NT2/D1 (cell line): ENCODE measurements around the gene WNT9B.

Experiments
- DNase-seq: peaks from one replicate; pipeline ENCODE4 v3.0.0-alpha.2; 2011; ENCODE audit warnings: low read depth, low spot score
- H3K27me3 ChIP-seq: 2 replicates; pipeline ENCODE4 v1.6.0; 2011; ENCODE audit warnings: mild to moderate bottlenecking; ENCODE audit not compliant: insufficient read length, insufficient read depth
- H3K36me3 ChIP-seq: 2 replicates; pipeline ENCODE4 v1.6.1; 2011; ENCODE audit warnings: mild to moderate bottlenecking, low read length, mixed read lengths; ENCODE audit not compliant: insufficient read depth, insufficient read length
- H3K4me1 ChIP-seq: 2 replicates; pipeline ENCODE4 v1.5.1; 2011; ENCODE audit not compliant: insufficient read depth, insufficient read length
- H3K4me3 ChIP-seq: 2 replicates; pipeline ENCODE4 v1.5.1; 2011; ENCODE audit warnings: low read depth; ENCODE audit not compliant: insufficient read length
- H3K9ac ChIP-seq: 2 replicates; pipeline ENCODE4 v1.6.0; 2011; ENCODE audit warnings: low read depth; ENCODE audit not compliant: insufficient read length
- H3K9me3 ChIP-seq: 2 replicates; pipeline ENCODE4 v1.5.1; 2011; ENCODE audit warnings: mild to moderate bottlenecking, low read length; ENCODE audit not compliant: insufficient read depth
- SUZ12 ChIP-seq: IDR thresholded peaks from 2 replicates; pipeline ENCODE4 v1.6.1; 2011; ENCODE audit not compliant: insufficient read length, insufficient read depth; ENCODE audit errors: extremely low read depth
- YY1 ChIP-seq: IDR thresholded peaks from 2 replicates; pipeline ENCODE4 v1.6.1; 2011; ENCODE audit not compliant: insufficient read length, insufficient read depth
- ZNF274 ChIP-seq: IDR thresholded peaks from 2 replicates; pipeline ENCODE4 v1.6.1; 2011; ENCODE audit warnings: mild to moderate bottlenecking, low read depth, low read length

WNT9B gene

DNA sequence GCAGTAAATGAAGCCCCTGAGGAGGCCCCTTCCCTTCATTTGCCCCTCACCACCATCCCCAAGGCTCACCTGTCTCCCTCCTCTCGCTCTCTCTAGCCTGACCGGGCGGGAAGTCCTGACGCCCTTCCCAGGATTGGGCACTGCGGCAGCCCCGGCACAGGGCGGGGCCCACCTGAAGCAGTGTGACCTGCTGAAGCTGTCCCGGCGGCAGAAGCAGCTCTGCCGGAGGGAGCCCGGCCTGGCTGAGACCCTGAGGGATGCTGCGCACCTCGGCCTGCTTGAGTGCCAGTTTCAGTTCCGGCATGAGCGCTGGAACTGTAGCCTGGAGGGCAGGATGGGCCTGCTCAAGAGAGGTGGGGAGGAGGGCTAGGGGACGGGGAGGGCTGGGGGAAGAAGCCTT lies 21.0 kb downstream of the WNT9B start:
- DNase-seq: no peak
- no peak overlapping the region for H3K4me3 ChIP-seq
- no peak for TF ChIP-seq ZNF274
- no peak for TF ChIP-seq SUZ12
- TF ChIP-seq YY1: no peak
- no peak overlapping the region for H3K9ac ChIP-seq
- H3K36me3 ChIP-seq: no peaks in the 10 kb centered on the region
- no peaks in the 10 kb centered on the region for H3K4me1 ChIP-seq
- peaks cover 3% of the 10 kb centered on the region for H3K27me3 ChIP-seq
- no peaks in the 10 kb centered on the region for H3K9me3 ChIP-seq

DNA sequence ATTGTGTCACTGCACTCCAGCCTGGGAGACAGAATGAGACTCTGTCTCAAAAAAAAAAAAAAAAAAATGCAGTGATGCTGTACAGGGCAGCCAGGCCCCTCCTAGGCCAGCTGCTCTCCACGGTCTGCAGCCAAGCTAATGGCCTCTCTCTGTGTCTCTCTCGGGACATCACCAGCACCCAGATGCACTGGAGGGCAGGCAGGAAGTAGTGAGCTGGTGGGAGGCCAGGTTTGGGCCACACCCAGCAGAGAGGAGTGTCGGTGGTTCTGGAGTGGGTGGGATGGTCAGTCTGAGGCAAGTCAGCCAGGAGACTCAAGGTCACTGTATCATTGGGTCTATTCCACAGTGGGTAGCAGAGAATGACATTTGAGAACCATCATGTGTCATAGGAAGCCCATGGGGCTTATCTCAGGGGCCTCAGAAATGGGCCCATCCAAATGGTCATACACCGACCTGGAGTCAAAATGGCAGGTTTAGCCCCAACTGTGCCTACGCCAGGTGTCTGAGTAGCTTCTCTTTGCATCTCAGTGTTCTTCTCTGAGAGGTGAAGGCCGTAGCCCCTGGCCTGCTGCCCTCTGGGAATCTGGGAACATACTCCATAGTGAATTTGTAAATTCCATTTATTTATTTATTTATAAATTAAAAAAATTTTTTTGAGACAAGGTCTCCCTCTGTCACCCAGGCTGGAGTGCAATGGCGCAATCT lies 22.7 kb downstream of the WNT9B start:
- no peaks in the 10 kb centered on the region for H3K9me3 ChIP-seq
- no peaks in the 10 kb centered on the region for H3K36me3 ChIP-seq
- no peak for DNase-seq
- no peak overlapping the region for H3K4me3 ChIP-seq
- no peak overlapping the region for H3K9ac ChIP-seq
- H3K27me3 ChIP-seq: peaks cover 3% of the 10 kb centered on the region
- TF ChIP-seq YY1 (no peak), SUZ12 (no peak), ZNF274 (no peak)
- H3K4me1 ChIP-seq: no peaks in the 10 kb centered on the region

GRCh38 chr17:46874906-46875305 lies 23.5 kb downstream of the WNT9B start:
- Histone ChIP-seq H3K36me3 (no peaks in the 10 kb centered on the region), H3K4me1 (no peaks in the 10 kb centered on the region), H3K27me3 (peaks cover 3% of the 10 kb centered on the region), H3K9ac (no peak overlapping the region), H3K9me3 (no peaks in the 10 kb centered on the region), H3K4me3 (no peak overlapping the region)
- DNase-seq: no peak
- TF ChIP-seq YY1 (no peak), ZNF274 (no peak), SUZ12 (no peak)

DNA sequence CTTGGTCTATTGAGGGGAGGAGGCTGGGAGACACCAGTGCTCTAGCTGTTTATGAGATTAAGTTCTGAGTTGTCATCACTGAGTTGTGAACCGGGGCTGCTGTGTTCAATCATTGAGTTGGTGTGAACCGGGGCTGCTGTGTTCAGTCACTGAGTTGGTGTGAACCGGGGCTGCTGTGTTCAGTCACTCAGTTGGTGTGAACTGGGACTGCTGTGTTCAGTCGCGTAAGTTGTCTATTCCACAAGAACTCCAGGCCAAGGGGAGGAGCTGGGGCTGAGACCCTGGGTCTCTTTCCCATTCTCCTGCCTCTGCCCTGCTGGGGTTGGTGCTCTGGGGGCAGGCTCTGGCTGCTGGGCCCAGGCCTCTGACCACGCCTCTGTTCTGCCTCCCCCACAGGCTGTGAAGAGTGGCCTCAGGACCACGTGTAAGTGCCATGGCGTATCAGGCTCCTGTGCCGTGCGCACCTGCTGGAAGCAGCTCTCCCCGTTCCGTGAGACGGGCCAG lies 24.5 kb downstream of the WNT9B start:
- no peak for DNase-seq
- H3K27me3 ChIP-seq: peaks cover 3% of the 10 kb centered on the region
- TF ChIP-seq ZNF274 (no peak), YY1 (no peak), SUZ12 (no peak)
- no peak overlapping the region for H3K9ac ChIP-seq
- H3K4me1 ChIP-seq: no peaks in the 10 kb centered on the region
- H3K9me3 ChIP-seq: no peaks in the 10 kb centered on the region
- no peak overlapping the region for H3K4me3 ChIP-seq
- no peaks in the 10 kb centered on the region for H3K36me3 ChIP-seq

DNA sequence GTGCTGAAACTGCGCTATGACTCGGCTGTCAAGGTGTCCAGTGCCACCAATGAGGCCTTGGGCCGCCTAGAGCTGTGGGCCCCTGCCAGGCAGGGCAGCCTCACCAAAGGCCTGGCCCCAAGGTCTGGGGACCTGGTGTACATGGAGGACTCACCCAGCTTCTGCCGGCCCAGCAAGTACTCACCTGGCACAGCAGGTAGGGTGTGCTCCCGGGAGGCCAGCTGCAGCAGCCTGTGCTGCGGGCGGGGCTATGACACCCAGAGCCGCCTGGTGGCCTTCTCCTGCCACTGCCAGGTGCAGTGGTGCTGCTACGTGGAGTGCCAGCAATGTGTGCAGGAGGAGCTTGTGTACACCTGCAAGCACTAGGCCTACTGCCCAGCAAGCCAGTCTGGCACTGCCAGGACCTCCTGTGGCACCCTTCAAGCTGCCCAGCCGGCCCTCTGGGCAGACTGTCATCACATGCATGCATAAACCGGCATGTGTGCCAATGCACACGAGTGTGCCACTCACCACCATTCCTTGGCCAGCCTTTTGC lies 25.0 kb downstream of the WNT9B start:
- Histone ChIP-seq H3K9me3 (no peaks in the 10 kb centered on the region), H3K4me1 (no peaks in the 10 kb centered on the region), H3K36me3 (no peaks in the 10 kb centered on the region), H3K4me3 (no peak overlapping the region), H3K27me3 (peaks cover 3% of the 10 kb centered on the region), H3K9ac (no peak overlapping the region)
- DNase-seq: no peak
- TF ChIP-seq SUZ12: no peak

GRCh38 chr17:46876926-46877325 lies 25.5 kb downstream of the WNT9B start:
- DNase-seq: no peak
- H3K36me3 ChIP-seq: no peaks in the 10 kb centered on the region
- H3K27me3 ChIP-seq: peaks cover 3% of the 10 kb centered on the region
- no peak overlapping the region for H3K4me3 ChIP-seq
- H3K4me1 ChIP-seq: no peaks in the 10 kb centered on the region
- no peak overlapping the region for H3K9ac ChIP-seq
- no peak for TF ChIP-seq SUZ12
- TF ChIP-seq YY1: no peak
- TF ChIP-seq ZNF274: no peak
- H3K9me3 ChIP-seq: no peaks in the 10 kb centered on the region

DNA sequence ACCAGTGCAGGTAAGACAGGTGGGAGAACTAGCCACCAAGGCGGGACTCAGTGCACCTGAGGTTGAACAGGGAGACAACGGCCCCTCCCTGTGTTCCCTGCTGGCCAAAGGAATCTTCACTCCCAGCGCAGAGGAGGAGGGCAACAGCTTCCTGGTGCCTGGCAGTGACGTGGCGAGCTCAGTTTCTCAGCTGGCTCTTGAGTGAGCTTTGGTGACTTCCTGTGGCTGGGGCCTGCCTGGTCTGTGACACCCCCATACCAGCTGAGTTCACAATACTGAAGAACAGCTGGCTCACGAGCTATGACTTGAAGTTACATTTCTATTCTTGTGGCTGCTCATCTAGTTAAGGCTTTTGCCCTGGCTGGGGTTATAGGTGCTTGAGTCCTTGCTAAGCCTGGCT lies 26.1 kb downstream of the WNT9B start:
- Histone ChIP-seq H3K4me3 (no peak overlapping the region), H3K4me1 (no peaks in the 10 kb centered on the region), H3K9me3 (no peaks in the 10 kb centered on the region), H3K27me3 (peaks cover 3% of the 10 kb centered on the region), H3K36me3 (no peaks in the 10 kb centered on the region), H3K9ac (no peak overlapping the region)
- TF ChIP-seq ZNF274: no peak
- DNase-seq: no peak

GRCh38 chr17:46878055-46878454 lies 26.7 kb downstream of the WNT9B start:
- Histone ChIP-seq H3K9me3 (no peaks in the 10 kb centered on the region), H3K4me1 (no peaks in the 10 kb centered on the region), H3K27me3 (peaks cover 1% of the 10 kb centered on the region), H3K36me3 (no peaks in the 10 kb centered on the region), H3K4me3 (no peak overlapping the region), H3K9ac (no peak overlapping the region)
- DNase-seq: no peak
- TF ChIP-seq SUZ12 (no peak), YY1 (no peak), ZNF274 (no peak)
